Lower leg skin (tissue), 3 donors: Measurements from ENCODE around the gene PRRT1B.

Source experiments
- POLR2A ChIP-seq, 2 donors: fragments of 450-650 bp; IDR thresholded peaks; one replicate each; pipeline ENCODE4 v1.6.1; 2016 to 2017; ENCODE audit warnings: antibody characterized with exemption in 2 of 2, mild to moderate bottlenecking in 1 of 2, moderate library complexity in 1 of 2
- TF ChIP-seq, protein P1 (sequence below), 3 donors: fragments of 450-650 bp; IDR thresholded peaks; one replicate each; pipeline ENCODE4 v1.5.1; 2016; ENCODE audit warnings: antibody characterized with exemption in 3 of 3, mild to moderate bottlenecking in 3 of 3, moderate library complexity in 2 of 3

DNA sequence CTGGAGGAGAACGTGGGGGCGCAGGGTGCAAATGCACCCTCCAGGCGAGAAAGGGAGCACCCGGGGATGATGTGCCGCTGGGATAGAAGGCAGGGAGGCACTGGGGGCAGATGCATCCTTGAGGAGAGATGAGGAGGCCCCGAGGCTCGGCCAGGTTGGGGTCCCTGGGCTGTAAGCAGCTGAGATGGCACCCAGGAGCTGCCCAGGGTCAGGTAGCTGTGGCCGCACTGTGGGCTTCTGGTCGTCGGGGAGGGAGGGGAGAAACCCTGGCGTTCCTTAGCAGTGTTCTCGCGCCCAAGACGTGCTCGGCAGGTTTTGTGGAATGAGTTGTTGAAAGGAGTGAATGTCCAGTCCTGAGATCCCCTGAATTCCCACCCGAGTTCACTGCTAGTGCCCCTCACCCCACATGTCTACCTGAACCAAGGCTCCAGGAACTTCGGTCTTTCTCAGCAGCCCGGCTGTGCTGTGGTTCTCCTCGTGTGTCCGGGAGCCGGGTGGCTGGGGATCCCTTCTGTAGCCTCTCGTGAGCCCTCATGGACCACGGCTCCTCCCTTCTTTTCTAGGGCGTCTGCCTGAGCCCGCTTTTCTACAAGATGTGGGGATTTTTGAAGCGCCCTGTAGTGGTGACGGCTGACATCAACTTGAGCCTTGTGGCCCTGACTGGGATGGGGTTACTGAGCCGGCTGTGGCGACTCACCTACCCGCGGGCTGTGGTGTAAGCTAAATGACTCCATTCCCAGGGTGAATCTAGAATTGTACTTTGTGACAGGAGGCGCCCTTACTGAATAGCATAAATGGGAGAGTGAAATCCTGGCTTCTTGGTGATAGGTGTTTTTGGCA, 41.5 kb upstream of the PRRT1B start:
- TF ChIP-seq, protein P1, sequence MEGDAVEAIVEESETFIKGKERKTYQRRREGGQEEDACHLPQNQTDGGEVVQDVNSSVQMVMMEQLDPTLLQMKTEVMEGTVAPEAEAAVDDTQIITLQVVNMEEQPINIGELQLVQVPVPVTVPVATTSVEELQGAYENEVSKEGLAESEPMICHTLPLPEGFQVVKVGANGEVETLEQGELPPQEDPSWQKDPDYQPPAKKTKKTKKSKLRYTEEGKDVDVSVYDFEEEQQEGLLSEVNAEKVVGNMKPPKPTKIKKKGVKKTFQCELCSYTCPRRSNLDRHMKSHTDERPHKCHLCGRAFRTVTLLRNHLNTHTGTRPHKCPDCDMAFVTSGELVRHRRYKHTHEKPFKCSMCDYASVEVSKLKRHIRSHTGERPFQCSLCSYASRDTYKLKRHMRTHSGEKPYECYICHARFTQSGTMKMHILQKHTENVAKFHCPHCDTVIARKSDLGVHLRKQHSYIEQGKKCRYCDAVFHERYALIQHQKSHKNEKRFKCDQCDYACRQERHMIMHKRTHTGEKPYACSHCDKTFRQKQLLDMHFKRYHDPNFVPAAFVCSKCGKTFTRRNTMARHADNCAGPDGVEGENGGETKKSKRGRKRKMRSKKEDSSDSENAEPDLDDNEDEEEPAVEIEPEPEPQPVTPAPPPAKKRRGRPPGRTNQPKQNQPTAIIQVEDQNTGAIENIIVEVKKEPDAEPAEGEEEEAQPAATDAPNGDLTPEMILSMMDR (IDR thresholded peaks at IDR 0.05): no peak
- TF ChIP-seq POLR2A (IDR thresholded peaks at IDR 0.05): no peak
